Chondrocyte (in vitro differentiated cells): ENCODE measurements around the gene NCBP3. TPM values are rescaled to one million over a fixed set of nuclear protein-coding genes. Genes with fewer than 3 reads are reported as not detected.

Experiments used
- DNase-seq: peaks from one replicate; pipeline ENCODE4 v3.0.0; 2021; ENCODE audit warnings: mixed read lengths, low spot score
- H3K27ac Mint-ChIP-seq: one replicate; pipeline ENCODE4 v1.8.0; 2021; ENCODE audit warnings: mild to moderate bottlenecking, moderate library complexity, mixed read lengths; ENCODE audit not compliant: unreplicated experiment
- H3K27me3 Mint-ChIP-seq: 2 replicates; pipeline ENCODE4 v1.8.0; 2021; ENCODE audit warnings: low read depth, mixed read lengths
- H3K36me3 Mint-ChIP-seq: 2 replicates; pipeline ENCODE4 v1.8.0; 2021; ENCODE audit warnings: low read depth, mixed read lengths
- H3K4me1 Mint-ChIP-seq: 2 replicates; pipeline ENCODE4 v1.8.0; 2021; ENCODE audit warnings: low read depth, mild to moderate bottlenecking, mixed read lengths
- H3K4me3 Mint-ChIP-seq: one replicate; pipeline ENCODE4 v1.8.0; 2021; ENCODE audit warnings: mild to moderate bottlenecking, moderate library complexity, mixed read lengths; ENCODE audit not compliant: unreplicated experiment
- H3K9me3 Mint-ChIP-seq: 2 replicates; pipeline ENCODE4 v1.8.0; 2021; ENCODE audit warnings: low read depth, mixed read lengths
- CTCF ChIP-seq: fragments of 200-600 bp; sonication (generic); IDR thresholded peaks from 2 replicates; pipeline ENCODE4 v1.5.0; 2021; ENCODE audit warnings: antibody characterized with exemption, mild to moderate bottlenecking, moderate library complexity
- total RNA-seq: library from RNA; stranded (reverse); gene quantifications from 3 replicates; pipeline ENCODE4 v1.2.1, GENCODE V29; 2021

NCBP3 gene
- total RNA-seq, 1 donor from 2014 or later, result 33.7 TPM

- no peaks in the 10 kb centered on the region for H3K36me3 Mint-ChIP-seq
- no peaks in the 10 kb centered on the region for H3K9me3 Mint-ChIP-seq
- no peak for TF ChIP-seq CTCF
- peaks cover 11% of the 10 kb centered on the region for H3K4me1 Mint-ChIP-seq
- no peaks in the 10 kb centered on the region for H3K27me3 Mint-ChIP-seq
- DNase-seq, result no peak
- no peak overlapping the region for H3K27ac Mint-ChIP-seq
- no peak overlapping the region for H3K4me3 Mint-ChIP-seq
Observed at GRCh38 chr17:3864534-3864933, 18.5 kb upstream of the NCBP3 start.

- no peak overlapping the region for H3K27ac Mint-ChIP-seq
- no peaks in the 10 kb centered on the region for H3K36me3 Mint-ChIP-seq
- DNase-seq, result no peak
- H3K4me1 Mint-ChIP-seq, result peaks cover 14% of the 10 kb centered on the region
- H3K9me3 Mint-ChIP-seq, result no peaks in the 10 kb centered on the region
- TF ChIP-seq CTCF, result no peak
- H3K4me3 Mint-ChIP-seq, result no peak overlapping the region
- H3K27me3 Mint-ChIP-seq, result no peaks in the 10 kb centered on the region
Observed at GRCh38 chr17:3861761-3862681, 16.0 kb upstream of the NCBP3 start.

DNA sequence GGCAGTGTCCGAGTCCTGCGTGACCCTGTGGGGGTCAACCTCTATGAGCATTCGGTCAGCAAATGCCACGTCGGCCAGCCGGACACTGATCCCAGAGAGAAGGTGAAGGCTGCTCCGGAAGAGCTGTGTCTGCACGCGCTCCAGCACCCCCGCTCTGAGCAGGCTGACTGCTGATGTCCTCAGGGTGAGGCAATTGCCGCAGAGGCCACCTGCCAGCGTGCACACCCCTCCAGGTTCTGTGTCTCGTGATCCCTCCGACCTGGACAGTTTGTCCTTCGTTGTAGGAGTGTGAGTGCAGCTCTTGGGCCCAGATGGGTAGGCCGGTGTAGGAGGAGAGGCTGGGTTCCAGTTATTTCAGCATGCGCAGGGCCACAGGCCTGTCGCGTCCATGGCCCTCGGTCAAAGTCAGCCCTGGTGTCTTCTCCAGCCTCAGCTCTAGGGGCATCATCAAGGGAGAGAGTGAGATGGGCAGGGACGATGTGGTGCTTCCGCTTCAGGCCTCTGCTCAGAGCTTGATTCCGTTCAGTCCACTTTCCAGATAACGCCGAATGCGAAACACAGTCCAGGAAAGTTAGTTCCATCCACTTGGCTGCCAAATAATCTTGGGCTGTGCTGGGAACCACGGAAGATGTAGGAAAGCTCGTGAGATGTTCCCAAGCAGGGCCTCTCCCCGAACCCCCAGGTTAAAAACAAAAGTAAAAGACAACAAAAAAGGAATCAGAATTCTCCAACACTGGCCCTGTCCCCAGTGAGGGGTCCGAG is 15.1 kb upstream of the NCBP3 start:
- Mint-ChIP-seq H3K4me3 (no peak overlapping the region), H3K27me3 (no peaks in the 10 kb centered on the region), H3K9me3 (no peaks in the 10 kb centered on the region), H3K27ac (no peak overlapping the region), H3K4me1 (peaks cover 14% of the 10 kb centered on the region), H3K36me3 (no peaks in the 10 kb centered on the region)
- no peak for DNase-seq
- no peak for TF ChIP-seq CTCF

GRCh38 chr17:3859940-3860339 is 13.9 kb upstream of the NCBP3 start:
- H3K36me3 Mint-ChIP-seq, result no peaks in the 10 kb centered on the region
- TF ChIP-seq CTCF, result no peak
- H3K27ac Mint-ChIP-seq, result no peak overlapping the region
- no peaks in the 10 kb centered on the region for H3K9me3 Mint-ChIP-seq
- H3K4me3 Mint-ChIP-seq, result no peak overlapping the region
- no peak for DNase-seq
- no peaks in the 10 kb centered on the region for H3K27me3 Mint-ChIP-seq
- H3K4me1 Mint-ChIP-seq, result peaks cover 3% of the 10 kb centered on the region
